Activated CD8-positive, alpha-beta memory T cell treated with anti-CD3 and anti-CD28 coated beads, Interleukin-2, amount 10 ng/mL, durations not matched to agents 7 days and 5 days (primary cell): ENCODE results near the gene POLL. TPM values are rescaled to one million over a fixed set of nuclear protein-coding genes. Genes with fewer than 3 reads are reported as not detected.

ENCODE experiments used
- ATAC-seq: fragments of 150-1000 bp; cut with Tn5 transposase; one replicate; pipeline ENCODE4 v1.10.0; 2021; ENCODE audit warnings: moderate library complexity
- CTCF ChIA-PET: fragments of 350-600 bp; sonication (Branson Sonifier 250); formaldehyde crosslinking; loops from one replicate; lab custom pipeline; 2021; ENCODE audit warnings: antibody characterized with exemption; lab: Charles Lee
- DNase-seq: peaks from one replicate; pipeline ENCODE4 v3.0.0-alpha.2; 2020
- H3K27ac Mint-ChIP-seq: one replicate; pipeline ENCODE4 v1.8.0; 2021; ENCODE audit warnings: mild to moderate bottlenecking, mixed read lengths
- H3K27me3 Mint-ChIP-seq: one replicate; pipeline ENCODE4 v1.8.0; 2021; ENCODE audit warnings: mixed read lengths
- H3K36me3 Mint-ChIP-seq: one replicate; pipeline ENCODE4 v1.8.0; 2021; ENCODE audit warnings: mild to moderate bottlenecking, mixed read lengths
- H3K4me1 Mint-ChIP-seq: one replicate; pipeline ENCODE4 v1.8.0; 2021; ENCODE audit warnings: mixed read lengths
- H3K4me3 Mint-ChIP-seq: one replicate; pipeline ENCODE4 v1.8.0; 2021; ENCODE audit warnings: mild to moderate bottlenecking, moderate library complexity, mixed read lengths
- H3K9me3 Mint-ChIP-seq: one replicate; pipeline ENCODE4 v1.8.0; 2022; ENCODE audit warnings: low read depth, mixed read lengths
- total RNA-seq, 2 experiments: library from RNA; stranded (reverse); gene quantifications; one replicate each; pipeline ENCODE4 v1.2.3, GENCODE V29; 2021

POLL gene
- total RNA-seq, 2 experiments from 2014 or later = 30.5 to 34.1 TPM

DNA sequence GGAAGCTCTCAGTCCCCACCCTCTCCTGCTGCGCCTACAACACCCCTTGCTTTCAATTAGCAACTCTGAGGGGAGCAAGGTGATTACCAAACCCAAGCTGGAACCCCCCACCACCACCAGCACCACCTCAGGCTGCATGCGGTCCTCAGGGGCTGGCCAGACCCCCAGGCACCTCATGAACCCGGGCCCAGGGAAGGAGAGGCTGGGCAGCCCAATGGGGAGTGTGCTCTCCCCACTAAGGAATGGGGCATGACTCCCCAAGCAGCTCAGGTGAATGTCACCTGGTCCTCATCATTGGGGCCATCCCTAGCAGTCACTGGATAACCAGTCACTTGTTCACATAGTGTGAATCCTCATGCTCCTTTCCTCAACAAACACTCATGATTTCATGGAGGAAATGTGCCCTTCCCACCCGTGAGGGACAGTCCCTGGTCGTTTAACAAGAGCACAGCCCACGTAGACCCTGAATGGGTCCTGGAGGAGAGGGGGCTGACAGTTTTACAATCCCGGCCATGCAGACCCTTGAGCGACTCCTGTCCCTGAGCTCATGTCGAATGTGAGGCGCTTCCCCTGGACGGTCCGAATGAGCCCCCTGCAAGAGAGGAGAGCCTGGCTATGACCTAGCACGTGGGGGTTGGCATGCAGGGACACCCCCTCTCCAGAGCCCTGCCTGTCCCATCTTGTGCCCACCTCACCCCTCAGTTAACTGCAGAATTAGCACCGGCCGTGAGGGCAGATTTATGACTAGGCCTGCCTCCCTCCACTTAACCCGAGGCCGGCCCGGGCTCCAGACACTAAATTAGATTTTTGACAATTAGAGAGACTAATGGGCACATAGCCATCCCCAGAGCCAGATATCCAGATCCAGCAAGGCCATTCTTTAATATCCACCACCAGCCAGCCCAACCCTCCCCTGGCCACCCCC is 29.1 kb downstream of the POLL start:
- no peak for ATAC-seq

DNA sequence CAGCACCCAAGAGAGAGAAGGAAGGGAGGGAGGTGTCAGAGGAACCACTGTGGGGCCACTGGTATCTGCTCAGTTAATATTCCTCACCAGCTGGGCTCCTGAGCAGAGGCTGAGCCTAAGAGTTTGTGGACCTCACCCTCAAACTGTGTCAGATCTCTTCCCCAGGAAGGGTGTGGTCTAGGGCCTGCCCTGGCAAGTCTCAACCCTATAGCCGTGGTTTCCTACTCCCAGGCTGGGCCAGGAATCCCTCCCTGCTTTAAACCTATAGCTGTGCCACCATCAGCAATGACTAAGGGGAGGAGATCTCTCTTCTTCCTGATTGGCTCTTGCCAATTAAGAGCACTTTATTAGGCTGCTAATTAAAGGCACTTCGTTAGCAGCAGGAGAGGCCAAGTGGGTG is 29.9 kb downstream of the POLL start:
- Mint-ChIP-seq H3K9me3 (no peaks in the 10 kb centered on the region), H3K36me3 (no peaks in the 10 kb centered on the region), H3K4me1 (peaks cover 19% of the 10 kb centered on the region), H3K27ac (peak overlapping the region; percentile 58), H3K4me3 (no peak overlapping the region), H3K27me3 (peaks cover 3% of the 10 kb centered on the region)
- ATAC-seq (peak; percentile 52), DNase-seq (no peak)
- CTCF ChIA-PET = interaction anchor here (1.0 kb wide), 1 partner anchor 12 kb away, joined by 5 read pairs; no protein-coding TSS in a partner anchor

More for the DNA sequence above, 29.1 kb downstream of the POLL start:
- peaks cover 19% of the 10 kb centered on the region for H3K4me1 Mint-ChIP-seq
- H3K9me3 Mint-ChIP-seq = no peaks in the 10 kb centered on the region
- no peaks in the 10 kb centered on the region for H3K36me3 Mint-ChIP-seq
- CTCF ChIA-PET = interaction anchor here (1.0 to 1.2 kb wide), 2 partner anchors 12 kb away, joined by 4 to 5 read pairs; no protein-coding TSS in a partner anchor
- H3K27me3 Mint-ChIP-seq = peaks cover 3% of the 10 kb centered on the region
- peak overlapping the region; percentile 58 for H3K27ac Mint-ChIP-seq
- H3K4me3 Mint-ChIP-seq = no peak overlapping the region
- peak; percentile 19 for DNase-seq

DNA sequence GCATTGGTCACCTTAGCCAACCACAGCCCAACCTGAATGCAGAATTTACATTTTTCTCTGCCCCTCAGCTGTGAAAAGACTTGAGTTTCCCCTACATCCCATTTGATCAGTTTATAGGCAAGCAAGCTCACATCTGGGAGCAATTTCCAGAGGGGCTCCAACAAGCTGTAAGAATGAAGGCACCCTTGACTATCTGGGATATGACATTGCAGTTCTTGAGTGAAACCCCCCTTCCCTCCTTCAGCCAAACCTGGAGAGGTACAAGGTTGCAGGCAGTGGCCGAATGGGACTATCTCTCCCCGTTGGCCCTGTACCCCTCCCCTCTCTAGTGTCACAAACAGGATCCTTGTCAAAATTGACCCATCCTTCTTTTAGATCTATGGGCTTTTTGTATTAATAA is 30.5 kb downstream of the POLL start:
- no peak for DNase-seq

DNA sequence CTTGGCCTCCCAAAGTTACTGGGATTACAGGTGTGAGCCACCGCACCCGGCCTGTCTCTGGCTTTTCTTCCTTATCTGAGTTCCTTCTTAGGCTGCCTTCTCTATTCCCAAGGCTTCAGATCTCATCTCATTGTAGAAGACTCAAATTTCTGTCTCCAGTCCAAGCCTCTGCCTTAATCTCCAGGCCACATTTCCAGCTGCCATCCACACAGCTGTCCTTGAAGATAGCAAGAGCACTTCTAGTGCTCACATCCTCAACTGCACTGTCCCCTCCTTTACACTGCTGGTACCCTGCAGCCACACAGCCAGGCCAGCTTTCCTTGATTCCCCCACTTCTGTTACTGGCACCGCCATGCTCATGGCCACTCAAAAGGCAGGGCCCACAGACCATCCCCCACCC is 35.6 kb downstream of the POLL start:
- Mint-ChIP-seq H3K9me3 (no peaks in the 10 kb centered on the region), H3K27ac (no peak overlapping the region), H3K4me1 (peaks cover 4% of the 10 kb centered on the region), H3K36me3 (peaks cover 2% of the 10 kb centered on the region), H3K4me3 (no peak overlapping the region), H3K27me3 (no peaks in the 10 kb centered on the region)
- DNase-seq (no peak), ATAC-seq (no peak)
- CTCF ChIA-PET = interaction anchor here (1.2 kb wide), 1 partner anchor 229 kb away, joined by 3 read pairs; no protein-coding TSS in a partner anchor

More for the DNA sequence above, 30.5 kb downstream of the POLL start:
- no peaks in the 10 kb centered on the region for H3K36me3 Mint-ChIP-seq
- H3K27me3 Mint-ChIP-seq = peaks cover 3% of the 10 kb centered on the region
- peaks cover 19% of the 10 kb centered on the region for H3K4me1 Mint-ChIP-seq
- CTCF ChIA-PET = interaction anchor here (1.2 kb wide), 1 partner anchor 12 kb away, joined by 4 read pairs; no protein-coding TSS in a partner anchor
- peak overlapping the region; percentile 42 for H3K27ac Mint-ChIP-seq
- no peak overlapping the region for H3K4me3 Mint-ChIP-seq
- ATAC-seq = no peak
- no peaks in the 10 kb centered on the region for H3K9me3 Mint-ChIP-seq

DNA sequence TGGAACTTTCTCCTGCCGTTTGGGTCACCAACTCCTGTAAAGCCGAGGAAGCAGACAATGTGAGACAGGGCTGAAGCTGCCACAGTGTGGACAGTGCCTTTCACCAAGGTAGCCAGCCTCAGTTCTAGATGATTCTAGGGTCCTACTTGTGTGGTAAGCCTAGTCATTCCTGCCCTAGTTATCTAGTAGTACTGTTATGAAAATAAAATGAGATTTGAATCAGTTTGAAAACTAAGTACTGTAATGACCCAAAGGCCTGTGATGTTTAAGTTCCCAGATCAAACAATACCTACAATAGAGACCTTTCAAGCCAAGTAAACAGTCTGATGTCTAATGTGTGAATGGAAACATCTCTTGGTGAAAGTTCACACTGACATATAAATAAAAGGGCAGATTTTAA is 37.1 kb downstream of the POLL start:
- ATAC-seq (no peak), DNase-seq (no peak)
- Mint-ChIP-seq H3K36me3 (peaks cover 2% of the 10 kb centered on the region), H3K27me3 (no peaks in the 10 kb centered on the region), H3K9me3 (no peaks in the 10 kb centered on the region), H3K27ac (peak overlapping the region; percentile 2), H3K4me3 (no peak overlapping the region), H3K4me1 (peaks cover 3% of the 10 kb centered on the region)
- CTCF ChIA-PET = no interaction called here

DNA sequence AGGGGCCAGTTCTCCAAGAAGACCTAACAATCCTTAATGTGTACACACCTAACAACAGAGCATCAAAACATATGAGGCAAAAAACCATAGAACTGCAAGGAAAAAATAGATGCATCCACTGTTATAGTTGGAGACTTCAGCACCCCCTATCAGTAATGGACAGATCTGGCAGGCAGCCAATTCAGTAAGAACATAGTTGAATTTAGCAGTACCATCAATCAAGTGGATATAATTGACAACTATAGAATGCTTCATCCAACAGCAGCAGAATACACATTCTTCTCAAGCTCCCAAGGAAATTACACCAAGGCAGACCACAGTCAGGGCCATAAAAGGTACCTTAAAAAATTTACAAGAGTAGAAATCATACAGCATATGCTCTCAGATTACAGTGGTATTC is 42.2 kb downstream of the POLL start:
- no peaks in the 10 kb centered on the region for H3K27me3 Mint-ChIP-seq
- H3K4me3 Mint-ChIP-seq = no peak overlapping the region
- H3K27ac Mint-ChIP-seq = no peak overlapping the region
- ATAC-seq (no peak), DNase-seq (no peak)
- peaks cover 3% of the 10 kb centered on the region for H3K4me1 Mint-ChIP-seq
- H3K36me3 Mint-ChIP-seq = peaks cover 2% of the 10 kb centered on the region
- CTCF ChIA-PET = interaction anchor here (1.0 kb wide), 2 partner anchors 14 to 330 kb away, joined by 3 read pairs; no protein-coding TSS in a partner anchor
- no peaks in the 10 kb centered on the region for H3K9me3 Mint-ChIP-seq

DNA sequence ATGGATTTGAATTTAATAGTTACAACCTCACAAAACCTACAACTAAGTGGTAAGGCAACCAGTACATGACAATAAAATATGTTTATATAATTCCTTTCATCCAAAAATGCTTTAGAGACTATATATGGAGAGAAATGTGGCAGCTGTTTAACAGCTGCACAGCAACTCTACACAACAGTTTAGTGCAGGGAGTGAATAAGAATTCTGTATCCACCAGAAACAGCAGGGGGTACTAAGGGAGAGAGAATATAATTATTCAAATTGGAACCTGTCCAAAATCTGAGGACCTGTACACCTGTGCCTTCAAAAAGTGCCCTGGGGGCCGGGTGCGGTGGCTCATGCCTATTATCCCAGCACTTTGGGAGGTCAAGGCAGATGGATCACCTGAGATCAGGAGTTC is 49.6 kb downstream of the POLL start:
- no peaks in the 10 kb centered on the region for H3K4me1 Mint-ChIP-seq

DNA sequence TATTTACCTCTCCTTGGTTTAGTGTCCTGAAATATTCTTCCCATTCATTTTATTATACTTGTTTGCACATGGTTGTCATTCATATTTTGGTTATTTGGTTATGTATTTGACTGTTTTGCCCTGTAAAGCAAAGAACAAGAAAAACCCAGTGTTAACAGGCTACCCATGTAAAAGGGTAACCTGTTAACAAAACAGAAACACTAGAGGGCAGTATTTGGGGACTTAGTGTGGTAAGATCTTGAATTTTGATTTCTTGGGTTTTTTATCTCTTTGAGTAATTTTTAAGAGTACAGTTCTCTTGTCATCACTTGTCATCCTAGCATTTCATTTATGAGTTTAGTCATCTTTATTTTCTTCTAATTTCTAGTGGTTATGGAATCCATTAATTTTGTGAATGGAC is 51.3 kb downstream of the POLL start:
- ATAC-seq (peak; percentile 27), DNase-seq (no peak)
- no peaks in the 10 kb centered on the region for H3K27me3 Mint-ChIP-seq
- H3K9me3 Mint-ChIP-seq = no peaks in the 10 kb centered on the region
- CTCF ChIA-PET = interaction anchor here (1.1 to 1.8 kb wide), 5 partner anchors 11 to 244 kb away, joined by 4 to 7 read pairs (median 6); no protein-coding TSS in a partner anchor
- no peak overlapping the region for H3K27ac Mint-ChIP-seq
- H3K4me3 Mint-ChIP-seq = no peak overlapping the region
- no peaks in the 10 kb centered on the region for H3K36me3 Mint-ChIP-seq
- no peaks in the 10 kb centered on the region for H3K4me1 Mint-ChIP-seq

More for the DNA sequence above, 49.6 kb downstream of the POLL start:
- H3K27ac Mint-ChIP-seq = no peak overlapping the region
- H3K4me3 Mint-ChIP-seq = no peak overlapping the region
- ATAC-seq = no peak
- CTCF ChIA-PET = interaction anchor here (0.5 to 1.6 kb wide), 2 partner anchors 31 to 329 kb away, joined by 3 to 4 read pairs; no protein-coding TSS in a partner anchor
- H3K9me3 Mint-ChIP-seq = no peaks in the 10 kb centered on the region
- no peaks in the 10 kb centered on the region for H3K27me3 Mint-ChIP-seq
- peaks cover 2% of the 10 kb centered on the region for H3K36me3 Mint-ChIP-seq
- no peak for DNase-seq

DNA sequence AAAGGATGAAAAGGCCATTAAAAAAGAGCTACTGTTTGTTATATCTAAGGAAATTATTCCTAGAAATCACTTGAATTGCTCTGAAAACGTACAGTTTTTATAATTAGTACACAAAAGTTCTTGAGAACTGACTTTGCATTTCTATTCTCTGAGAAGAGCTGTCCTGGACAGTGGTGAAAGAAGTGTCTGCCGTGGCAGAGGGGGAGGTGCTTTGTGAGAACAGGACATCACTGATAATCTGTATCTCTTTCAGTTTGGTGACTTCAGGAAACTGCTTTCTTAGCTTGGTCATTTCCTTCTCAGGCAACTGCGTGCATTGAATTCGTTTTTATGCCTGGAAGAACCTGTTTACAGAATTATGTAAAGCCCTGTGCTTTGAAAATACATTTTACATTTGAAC is 52.1 kb downstream of the POLL start:
- CTCF ChIA-PET = interaction anchor here (1.0 to 1.8 kb wide), 6 partner anchors 9 to 245 kb away, joined by 3 to 7 read pairs (median 6); no protein-coding TSS in a partner anchor
- DNase-seq (no peak), ATAC-seq (no peak)
- no peak overlapping the region for H3K4me3 Mint-ChIP-seq
- H3K9me3 Mint-ChIP-seq = no peaks in the 10 kb centered on the region
- no peaks in the 10 kb centered on the region for H3K36me3 Mint-ChIP-seq
- H3K4me1 Mint-ChIP-seq = no peaks in the 10 kb centered on the region
- H3K27me3 Mint-ChIP-seq = no peaks in the 10 kb centered on the region
- H3K27ac Mint-ChIP-seq = no peak overlapping the region

DNA sequence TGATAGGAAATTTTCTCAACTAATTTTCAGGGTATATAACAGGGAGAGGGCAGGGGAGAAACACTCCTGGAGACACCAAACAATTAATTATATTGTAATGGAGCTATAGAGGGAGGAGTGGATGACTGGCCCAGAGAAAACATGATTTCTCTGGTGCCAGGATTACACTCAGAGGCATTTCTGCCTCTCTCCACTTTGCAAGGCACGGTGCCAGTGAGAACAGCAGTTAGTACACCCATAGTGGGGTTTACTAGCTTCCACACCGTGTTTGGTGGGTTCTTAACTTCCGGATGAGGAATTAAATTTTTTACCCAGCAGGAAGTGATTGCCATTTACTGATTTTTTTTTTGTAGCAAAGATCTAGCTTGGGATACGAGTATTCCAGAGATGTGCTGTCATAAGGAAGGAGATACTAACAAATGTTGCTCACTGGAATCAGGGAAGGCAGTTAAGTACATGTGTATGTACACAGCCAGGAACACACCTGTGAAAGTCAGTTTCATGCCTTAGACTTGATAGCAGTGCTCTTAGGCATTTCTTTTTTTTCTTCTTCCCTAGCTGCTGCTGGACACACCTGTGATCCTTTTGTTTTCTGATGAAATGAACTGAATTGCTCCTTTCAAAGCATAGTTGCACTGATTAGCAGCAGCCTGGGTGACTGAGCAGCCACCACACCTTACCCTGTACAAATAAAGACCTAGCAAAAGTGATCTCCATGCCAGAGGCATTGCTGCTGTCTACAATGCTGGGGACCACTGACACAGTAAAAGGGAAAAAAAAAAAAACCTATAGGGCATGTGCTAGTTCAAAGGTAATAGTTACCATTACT is 58.1 kb downstream of the POLL start:
- CTCF ChIA-PET = no interaction called here
- Mint-ChIP-seq H3K27ac (no peak overlapping the region), H3K4me3 (no peak overlapping the region), H3K9me3 (no peaks in the 10 kb centered on the region), H3K36me3 (no peaks in the 10 kb centered on the region), H3K4me1 (no peaks in the 10 kb centered on the region), H3K27me3 (no peaks in the 10 kb centered on the region)
- DNase-seq = no peak
- ATAC-seq = no peak

DNA sequence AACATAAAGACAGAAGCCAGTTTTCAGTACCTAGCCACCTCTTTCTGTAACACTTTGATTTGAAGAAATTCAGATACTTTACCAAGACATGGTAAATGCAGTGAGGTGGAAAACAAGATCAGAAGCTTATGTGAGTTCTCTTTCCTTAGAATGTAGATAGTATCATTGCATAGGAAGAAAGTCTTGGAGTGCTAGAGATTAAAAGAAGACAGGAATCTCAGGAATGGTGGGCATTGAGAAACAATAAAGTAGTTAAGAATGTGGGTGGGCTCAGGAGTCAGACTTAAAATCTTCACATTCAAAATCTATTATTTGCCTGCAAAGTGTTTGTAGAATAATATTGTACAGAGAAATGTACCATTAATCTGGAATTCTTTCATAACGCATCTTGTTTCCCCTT is 58.9 kb downstream of the POLL start:
- Mint-ChIP-seq H3K36me3 (no peaks in the 10 kb centered on the region), H3K27ac (no peak overlapping the region), H3K9me3 (no peaks in the 10 kb centered on the region), H3K4me3 (no peak overlapping the region), H3K27me3 (no peaks in the 10 kb centered on the region), H3K4me1 (no peaks in the 10 kb centered on the region)
- DNase-seq (no peak), ATAC-seq (no peak)
- CTCF ChIA-PET = no interaction called here
